Measurements from ENCODE around the gene SDSL. TPM values are rescaled to one million over a fixed set of nuclear protein-coding genes. Genes with fewer than 3 reads are reported as not detected.

SDSL gene, protein sequence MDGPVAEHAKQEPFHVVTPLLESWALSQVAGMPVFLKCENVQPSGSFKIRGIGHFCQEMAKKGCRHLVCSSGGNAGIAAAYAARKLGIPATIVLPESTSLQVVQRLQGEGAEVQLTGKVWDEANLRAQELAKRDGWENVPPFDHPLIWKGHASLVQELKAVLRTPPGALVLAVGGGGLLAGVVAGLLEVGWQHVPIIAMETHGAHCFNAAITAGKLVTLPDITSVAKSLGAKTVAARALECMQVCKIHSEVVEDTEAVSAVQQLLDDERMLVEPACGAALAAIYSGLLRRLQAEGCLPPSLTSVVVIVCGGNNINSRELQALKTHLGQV
- 7.0 and 21.7 TPM in 2 replicates for total RNA-seq (ENCODE audit: low replicate concordance)

GRCh38 chr12:113422030-113422885 is at the start of gene SDSL:
Gene SDSL, plus strand, starts transcription at chr12:113422380. Its CDS starts 5,603 bp downstream, at chr12:113427983.

GRCh38 chr12:113403435-113404415 is 18.5 kb upstream of the SDSL start, which contains the start of gene SDS:
Gene SDS, minus strand, starts transcription at chr12:113403887. Its CDS starts 4,179 bp downstream, at chr12:113399708.

GRCh38 chr12:113471619-113472171 is 49.5 kb downstream of the SDSL start, which contains the start of gene LHX5:
Gene LHX5, minus strand, starts transcription at chr12:113471871. Its CDS starts 373 bp downstream, at chr12:113471498.

Other genes starting within 250 kb of the SDSL start
- 25.5 and 28.3 TPM in 2 replicates for gene DDX54, start 236.9 kb upstream of the SDSL start, total RNA-seq (ENCODE audit: low replicate concordance)
- gene RITA1, start 236.7 kb upstream of the SDSL start, total RNA-seq (ENCODE audit: low replicate concordance) = 8.4 and 11.8 TPM in 2 replicates
- gene TPCN1, start 200.9 kb upstream of the SDSL start, total RNA-seq (ENCODE audit: low replicate concordance) = 8.3 and 19.8 TPM in 2 replicates
- gene SLC8B1, start 87.3 kb upstream of the SDSL start, total RNA-seq (ENCODE audit: low replicate concordance) = 5.6 and 10.8 TPM in 2 replicates
- 18.5 and 23.4 TPM in 2 replicates for gene PLBD2, start 63.8 kb upstream of the SDSL start, total RNA-seq (ENCODE audit: low replicate concordance)
- not detected in 2 replicates for gene SDS, start 18.5 kb upstream of the SDSL start, total RNA-seq (ENCODE audit: low replicate concordance)
- gene LHX5, start 49.5 kb downstream of the SDSL start, total RNA-seq (ENCODE audit: low replicate concordance) = not detected in 2 replicates

Measured in smooth muscle cell of the coronary artery (primary cell).